ENCODE measurements around the gene F5.

GRCh38 chr1:169577981-169578738, 8.1 kb downstream of the F5 start:
- no peak for TF ChIP-seq POLR2AphosphoS5 (IDR thresholded peaks at IDR 0.05)
- no peak for TF ChIP-seq CTCF (IDR thresholded peaks at IDR 0.05)
- TF ChIP-seq EP300 (IDR thresholded peaks at IDR 0.05; ENCODE audit: low read depth), result no peak
